Left colon (tissue), 2 donors: Measurements from ENCODE around the gene ADRA2C. TPM values are rescaled to one million over a fixed set of nuclear protein-coding genes. Genes with fewer than 3 reads are reported as not detected.

Experiments used
- ATAC-seq: fragments of 200-7000 bp; cut with Tn5 transposase; one replicate; pipeline ENCODE4 v1.9.1; 2020; ENCODE audit warnings: mild to moderate bottlenecking, moderate library complexity
- DNase-seq, 2 donors: peaks; one replicate each; pipeline ENCODE4 v3.0.0-alpha.2; 2020
- intact Hi-C, 2 donors: fragments of 100-400 bp; cut with DNase I in 1 of 2; cut with micrococcal nuclease in 1 of 2; formaldehyde crosslinking; loops; one replicate each; pipeline versions ENCODE4 v1.11.2 to v1.14.0; 2022; cut with DNase I, micrococcal nuclease
- total RNA-seq, 2 donors: library from RNA; stranded (reverse); fragmentation: NEBNext Ultra II Directional; extraction: Animal tissue kit (Norgen Biotek cat#: 25700); gene quantifications; one replicate each; pipeline ENCODE4 v1.2.1, GENCODE V29; 2021
- donor health status: DM: no; HTN: no; CAD: no.
- donor health status: DM: yes; HTN: yes; CAD: no.

The ADRA2C gene
- total RNA-seq, 2 donors from 2014 or later: 0.84 to 0.92 TPM

- intact Hi-C loops: no loop called here
- DNase-seq: no peak
- no peak for ATAC-seq
These were observed 19.0 kb downstream of the ADRA2C start for GRCh38 chr4:3785292-3785565.

- DNase-seq (peak; percentile 45 to 59), ATAC-seq (peak; percentile 99)
- intact Hi-C loops: no loop called here
These were observed 20.1 kb downstream of the ADRA2C start for GRCh38 chr4:3786196-3786869.

GRCh38 chr4:3787489-3788365, 21.5 kb downstream of the ADRA2C start:
- intact Hi-C loops: no loop called here
- no peak for DNase-seq
- no peak for ATAC-seq

GRCh38 chr4:3788366-3788660, 22.1 kb downstream of the ADRA2C start:
- intact Hi-C loops: no loop called here
- no peak for ATAC-seq
- no peak for DNase-seq

- DNase-seq (no peak), ATAC-seq (no peak)
- intact Hi-C loops: no loop called here
These were observed 23.4 kb downstream of the ADRA2C start for GRCh38 chr4:3789587-3789986.

GRCh38 chr4:3790006-3790561, 23.9 kb downstream of the ADRA2C start:
- ATAC-seq (no peak), DNase-seq (no peak)

GRCh38 chr4:3791256-3791655, 25.1 kb downstream of the ADRA2C start:
- intact Hi-C loops: no loop called here
- ATAC-seq: no peak
- no peak for DNase-seq

More at GRCh38 chr4:3790006-3790561, 23.9 kb downstream of the ADRA2C start:
- intact Hi-C loops: no loop called here

GRCh38 chr4:3791910-3792542, 25.8 kb downstream of the ADRA2C start:
- intact Hi-C loops: no loop called here
- DNase-seq (peak in 1 of 2 donors; percentile 65), ATAC-seq (peak; percentile 65)

- ATAC-seq (no peak), DNase-seq (peak in 1 of 2 donors; percentile 24)
- intact Hi-C loops: no loop called here
These were observed 26.6 kb downstream of the ADRA2C start for GRCh38 chr4:3792813-3793212.

- intact Hi-C loops: no loop called here
- DNase-seq: no peak
- ATAC-seq: no peak
These were observed 27.4 kb downstream of the ADRA2C start for GRCh38 chr4:3793545-3793944.

GRCh38 chr4:3796960-3797359, 30.8 kb downstream of the ADRA2C start:
- DNase-seq (no peak), ATAC-seq (no peak)
- intact Hi-C loops: no loop called here

- intact Hi-C loops: no loop called here
- ATAC-seq (no peak), DNase-seq (no peak)
These were observed 31.9 kb downstream of the ADRA2C start for GRCh38 chr4:3797831-3798790.

GRCh38 chr4:3799496-3799895, 33.3 kb downstream of the ADRA2C start:
- intact Hi-C loops: no loop called here
- DNase-seq: no peak
- ATAC-seq: no peak

GRCh38 chr4:3800351-3800750, 34.2 kb downstream of the ADRA2C start:
- ATAC-seq (no peak), DNase-seq (no peak)
- intact Hi-C loops: no loop called here

GRCh38 chr4:3801521-3801920, 35.3 kb downstream of the ADRA2C start:
- no peak for DNase-seq
- intact Hi-C loops: no loop called here
- no peak for ATAC-seq

- intact Hi-C loops: no loop called here
- ATAC-seq: no peak
- DNase-seq: no peak
These were observed 35.9 kb downstream of the ADRA2C start for GRCh38 chr4:3801931-3802550.

GRCh38 chr4:3802571-3803474, 36.6 kb downstream of the ADRA2C start:
- DNase-seq (no peak), ATAC-seq (no peak)
- intact Hi-C loops: no loop called here

GRCh38 chr4:3803475-3803847, 37.3 kb downstream of the ADRA2C start:
- ATAC-seq (no peak), DNase-seq (no peak)
- intact Hi-C loops: no loop called here
